GM10248 (cell line): ENCODE data around the gene FABP1.

ENCODE experiments used
- CTCF ChIA-PET: fragments of 300-600 bp; sonication (Branson Sonifier 250); formaldehyde crosslinking; extraction: SDS; loops from one replicate; lab custom pipeline; 2021; ENCODE audit warnings: antibody characterized with exemption; lab: Yijun Ruan, JAX
- POLR2A ChIA-PET: fragments of 350-650 bp; sonication (Branson Sonifier 250); formaldehyde crosslinking; extraction: SDS; loops from one replicate; lab custom pipeline; 2020; ENCODE audit warnings: antibody characterized with exemption; lab: Yijun Ruan, JAX
- DNase-seq: peaks from one replicate; pipeline ENCODE4 v3.0.0; 2012; ENCODE audit errors: extremely low spot score
- TF ChIP-seq, protein P1 (sequence below): IDR thresholded peaks from 2 replicates; pipeline ENCODE4 v1.5.1; 2012; ENCODE audit warnings: mild to moderate bottlenecking, low read depth; ENCODE audit errors: extremely low read depth, missing control alignments, control extremely low read depth

The FABP1 gene

DNA sequence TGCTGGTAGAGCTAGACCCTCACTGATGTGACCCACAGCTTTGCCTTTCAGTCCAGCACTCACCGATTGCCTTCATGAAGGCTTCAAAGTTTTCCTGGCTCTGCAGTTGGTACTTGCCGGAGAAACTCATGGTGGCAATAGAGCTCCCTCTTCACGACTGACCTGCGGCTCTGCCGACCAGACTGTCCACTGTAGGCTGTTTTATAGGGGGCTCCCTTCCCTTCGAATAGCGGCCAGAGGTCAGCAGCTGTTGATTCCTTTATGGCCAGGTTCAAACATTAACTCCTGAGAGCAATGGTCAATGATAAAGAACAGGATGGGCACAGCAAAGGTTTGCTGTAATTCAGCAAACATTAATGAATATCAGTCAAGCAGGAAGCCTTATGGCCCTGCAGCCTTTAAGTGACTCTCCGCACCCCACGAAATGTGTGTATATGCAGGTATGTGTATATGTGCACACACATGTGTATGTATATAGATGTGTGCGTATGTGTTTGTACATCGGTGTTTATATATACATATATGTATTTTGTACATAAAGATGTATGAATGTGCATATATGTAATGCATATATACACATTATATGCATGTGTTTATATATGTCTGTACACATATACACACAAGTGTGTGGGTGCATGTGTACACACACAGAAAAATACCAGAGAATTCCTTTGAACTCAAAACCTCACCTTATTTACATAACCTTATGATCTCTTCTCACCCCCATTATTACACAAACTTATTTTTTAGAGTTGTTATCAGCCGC, at the start of gene FABP1:
Gene FABP1, minus strand, starts transcription at position 175 of the 766 bp plus-strand sequence. Its CDS starts 45 bp downstream, at position 130.
- POLR2A ChIA-PET: no interaction called here
- TF ChIP-seq, protein P1, sequence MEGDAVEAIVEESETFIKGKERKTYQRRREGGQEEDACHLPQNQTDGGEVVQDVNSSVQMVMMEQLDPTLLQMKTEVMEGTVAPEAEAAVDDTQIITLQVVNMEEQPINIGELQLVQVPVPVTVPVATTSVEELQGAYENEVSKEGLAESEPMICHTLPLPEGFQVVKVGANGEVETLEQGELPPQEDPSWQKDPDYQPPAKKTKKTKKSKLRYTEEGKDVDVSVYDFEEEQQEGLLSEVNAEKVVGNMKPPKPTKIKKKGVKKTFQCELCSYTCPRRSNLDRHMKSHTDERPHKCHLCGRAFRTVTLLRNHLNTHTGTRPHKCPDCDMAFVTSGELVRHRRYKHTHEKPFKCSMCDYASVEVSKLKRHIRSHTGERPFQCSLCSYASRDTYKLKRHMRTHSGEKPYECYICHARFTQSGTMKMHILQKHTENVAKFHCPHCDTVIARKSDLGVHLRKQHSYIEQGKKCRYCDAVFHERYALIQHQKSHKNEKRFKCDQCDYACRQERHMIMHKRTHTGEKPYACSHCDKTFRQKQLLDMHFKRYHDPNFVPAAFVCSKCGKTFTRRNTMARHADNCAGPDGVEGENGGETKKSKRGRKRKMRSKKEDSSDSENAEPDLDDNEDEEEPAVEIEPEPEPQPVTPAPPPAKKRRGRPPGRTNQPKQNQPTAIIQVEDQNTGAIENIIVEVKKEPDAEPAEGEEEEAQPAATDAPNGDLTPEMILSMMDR: no peak
- CTCF ChIA-PET: no interaction called here
- no peak for DNase-seq

DNA sequence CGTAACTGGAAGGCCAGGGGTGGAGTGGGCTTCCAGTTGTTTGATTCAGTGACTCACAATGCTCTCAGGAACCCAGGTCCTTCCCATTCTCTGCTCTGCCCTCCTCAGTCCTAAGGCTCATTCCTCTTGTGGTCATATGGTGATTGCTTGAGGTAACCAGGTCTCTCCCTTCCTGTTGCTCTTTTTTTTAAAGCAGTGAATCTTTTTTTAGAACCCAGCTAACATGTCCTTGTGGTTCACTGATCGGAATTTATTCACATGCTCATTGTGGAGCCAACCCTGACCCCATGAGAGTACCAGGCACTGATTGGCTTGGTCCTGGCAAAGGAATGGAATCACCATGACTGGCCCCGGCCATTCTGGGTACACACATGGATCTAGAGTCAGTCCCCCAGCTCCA, 49.7 kb upstream of the FABP1 start:
- TF ChIP-seq, protein P1: no peak
- CTCF ChIA-PET: interaction anchor here (1.1 to 3.2 kb wide), 4 partner anchors 10 to 44 kb away, joined by 3 to 8 read pairs (median 4); no protein-coding TSS in a partner anchor
- DNase-seq: no peak
- POLR2A ChIA-PET: no interaction called here

DNA sequence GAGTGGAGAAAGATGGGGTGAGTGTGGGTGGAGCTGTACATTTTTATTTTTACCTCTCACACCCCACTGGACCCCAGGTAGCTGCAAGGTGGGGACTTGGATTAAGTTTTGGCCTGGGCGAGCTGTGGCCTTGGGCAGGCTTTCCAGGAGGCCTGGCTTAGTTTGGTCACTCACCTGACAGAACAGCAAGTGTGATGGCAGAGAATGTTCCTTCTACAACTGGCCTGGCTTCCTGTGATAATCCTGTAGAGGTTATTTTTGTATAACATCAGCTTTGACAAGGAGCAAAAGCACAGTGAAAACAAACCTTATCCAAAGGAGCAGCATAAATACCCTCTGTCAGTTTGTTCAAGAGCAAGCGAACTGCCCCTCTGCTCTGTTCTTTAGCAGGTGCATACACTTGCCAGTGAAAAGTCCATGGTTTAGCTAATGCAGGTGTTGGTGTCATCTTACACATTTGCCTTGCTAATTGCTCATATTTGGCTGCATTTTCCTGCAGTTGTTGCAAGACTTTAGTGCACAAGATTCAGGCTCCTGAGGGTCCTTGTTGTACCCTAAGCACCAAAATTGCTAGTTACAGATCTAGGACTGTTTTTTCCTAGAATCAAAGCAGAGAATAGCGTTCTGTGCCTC, 48.6 kb upstream of the FABP1 start:
- TF ChIP-seq, protein P1: no peak
- POLR2A ChIA-PET: no interaction called here
- DNase-seq: no peak
- CTCF ChIA-PET: interaction anchor here (1.1 to 1.4 kb wide), 3 partner anchors 11 to 43 kb away, joined by 3 to 5 read pairs (median 4); no protein-coding TSS in a partner anchor

DNA sequence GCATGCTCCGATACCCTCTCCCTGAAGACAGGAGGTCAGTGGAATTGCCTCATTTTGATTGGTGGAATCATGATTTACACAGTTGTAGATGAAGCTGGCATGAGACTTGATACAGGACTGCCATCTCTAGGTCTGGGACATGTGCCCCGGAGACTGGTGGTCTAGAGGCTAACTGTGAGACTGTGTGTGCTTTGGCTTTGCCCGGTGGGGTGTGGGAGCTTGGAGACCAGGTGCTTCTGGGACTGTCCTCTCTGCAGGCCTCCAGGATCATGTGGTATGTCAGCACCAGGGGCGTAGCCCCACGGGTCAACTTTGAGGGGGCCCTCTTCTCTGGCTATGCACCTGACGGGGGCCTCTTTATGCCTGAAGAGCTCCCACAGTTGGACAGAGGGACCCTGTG, 45.0 kb upstream of the FABP1 start:
- TF ChIP-seq, protein P1: no peak
- POLR2A ChIA-PET: no interaction called here
- no peak for DNase-seq
- CTCF ChIA-PET: interaction anchor here (3.3 kb wide), 1 partner anchor 12 kb away, joined by 26 read pairs; no protein-coding TSS in a partner anchor

DNA sequence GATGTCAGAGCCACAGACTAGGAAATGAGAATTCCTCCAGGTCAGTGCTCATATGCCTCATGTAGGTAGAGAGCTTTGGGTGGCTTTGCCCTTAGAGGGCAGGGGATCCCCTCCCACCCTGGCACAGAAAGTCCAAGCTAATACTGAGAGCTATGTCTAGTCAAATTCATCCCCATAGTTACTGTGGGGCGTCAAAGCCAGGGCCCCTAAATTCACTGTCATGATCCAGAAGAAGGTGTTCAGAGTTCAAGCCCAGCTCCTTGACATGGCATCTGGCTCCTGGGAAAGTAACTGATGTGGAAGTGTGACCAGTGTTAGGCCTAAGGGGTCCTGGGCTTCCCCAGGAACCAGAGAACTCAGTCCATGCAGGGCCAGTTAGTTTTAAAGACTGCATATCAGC, 44.1 kb upstream of the FABP1 start:
- POLR2A ChIA-PET: no interaction called here

DNA sequence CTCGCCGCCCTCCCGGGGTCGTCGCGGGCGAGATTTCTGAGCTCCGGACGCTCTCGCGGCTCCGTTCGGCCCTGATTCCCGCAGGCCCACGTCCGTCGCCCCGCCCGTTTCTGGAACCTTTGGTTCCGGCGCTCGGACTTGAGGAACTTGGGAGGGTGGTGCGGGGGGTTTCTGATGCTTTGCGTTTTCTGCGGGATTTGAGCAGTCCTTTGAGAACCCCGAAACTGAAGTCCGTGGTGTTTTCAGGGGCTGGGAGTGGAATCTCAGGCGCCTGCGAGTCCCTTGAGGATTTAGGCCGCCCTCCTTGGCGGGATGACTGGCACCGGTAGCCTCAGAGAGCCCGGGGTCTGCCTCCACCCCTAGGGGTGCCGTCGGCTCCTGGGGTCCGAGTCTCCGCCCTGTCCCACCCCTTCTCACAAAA, 42.6 kb upstream of the FABP1 start:
- ChIA-PET CTCF (interaction anchor here (0.9 to 2.4 kb wide), 4 partner anchors 10 to 20 kb away, joined by 3 to 11 read pairs (median 4); no protein-coding TSS in a partner anchor), POLR2A (no interaction called here)
- TF ChIP-seq, protein P1: no peak
- DNase-seq: no peak

More for the DNA sequence above, 44.1 kb upstream of the FABP1 start:
- DNase-seq: no peak
- CTCF ChIA-PET: interaction anchor here (0.8 to 3.3 kb wide), 4 partner anchors 11 to 112 kb away, joined by 3 to 26 read pairs (median 4); no protein-coding TSS in a partner anchor
- TF ChIP-seq, protein P1: no peak
